Gastroesophageal sphincter (tissue), 3 donors: Measurements from ENCODE around the gene BAIAP2.

Source experiments
- CTCF ChIP-seq, 4 experiments: fragments of 200-600 bp in 2 of 4; fragments of 450-650 bp in 2 of 4; sonication (generic) in 1 of 4; IDR thresholded peaks; one replicate each; pipeline ENCODE4 v1.5.1; 2017 to 2019; ENCODE audit warnings: antibody characterized with exemption in 4 of 4, mild to moderate bottlenecking in 2 of 4, moderate library complexity in 2 of 4
- EP300 ChIP-seq: sonication (generic); formaldehyde crosslinking; IDR thresholded peaks from one replicate; pipeline ENCODE4 v1.6.1; 2017; ENCODE audit warnings: antibody characterized with exemption, mild to moderate bottlenecking

GRCh38 chr17:81091154-81091553 is 56.2 kb downstream of the BAIAP2 start:
- TF ChIP-seq CTCF (IDR thresholded peaks at IDR 0.05) (no peak), EP300 (no peak)
